HUES64 (cell line): ENCODE data around the gene CCNJ.
"Not testable (repeated sequence)": the region's sequence is repeated elsewhere in the genome, so short reads cannot be mapped to it uniquely, and the experiment has no call there.

Source experiments
- H3K27ac ChIP-seq: 2 replicates; pipeline ENCODE4 v1.7.0; 2013; ENCODE audit warnings: low read depth, low read length, inconsistent platforms
- H3K27me3 ChIP-seq: 2 replicates; pipeline ENCODE4 v1.6.1; 2013; ENCODE audit warnings: mild to moderate bottlenecking, low read length; ENCODE audit not compliant: insufficient read depth
- H3K36me3 ChIP-seq: 2 replicates; pipeline ENCODE4 v1.6.1; 2013; ENCODE audit warnings: mild to moderate bottlenecking, low read length; ENCODE audit not compliant: insufficient read depth
- H3K4me1 ChIP-seq: 2 replicates; pipeline ENCODE4 v1.6.1; 2013; ENCODE audit warnings: mild to moderate bottlenecking, low read length, moderate library complexity; ENCODE audit not compliant: insufficient read depth
- H3K4me3 ChIP-seq: 2 replicates; pipeline ENCODE4 v1.5.1; 2013; ENCODE audit warnings: mild to moderate bottlenecking, low read length, moderate library complexity
- H3K9ac ChIP-seq: 2 replicates; pipeline ENCODE4 v1.6.1; 2013; ENCODE audit warnings: mild to moderate bottlenecking, low read depth, low read length
- H3K9me3 ChIP-seq: 2 replicates; pipeline ENCODE4 v1.6.1; 2013; ENCODE audit warnings: low read depth, low read length; ENCODE audit not compliant: insufficient read depth
- WGBS: fragments of 150-250, 120-280 bp; methylation state at CpG from one replicate; pipeline ENCODE4 v1.1.7; 2013; ENCODE audit warnings: missing lambda C conversion rate; 5-methylcytosine and 5-hydroxymethylcytosine counted together

Gene CCNJ

GRCh38 chr10:96038476-96039387, 4.7 kb upstream of the CCNJ start:
- H3K27ac ChIP-seq, result no peak overlapping the region
- no peak overlapping the region for H3K4me3 ChIP-seq
- WGBS, result 87% methylated on average over 4 of the region's 4 CpGs
- H3K36me3 ChIP-seq, result no peaks in the 10 kb centered on the region
- no peak overlapping the region for H3K9ac ChIP-seq
- peaks cover 12% of the 10 kb centered on the region for H3K27me3 ChIP-seq
- 0 out of 2 replicates have a peak, but pooled peaks cover 2% of the 10 kb centered on the region for H3K4me1 ChIP-seq
- 0 out of 2 replicates have a peak, but pooled peaks cover 2% of the 10 kb centered on the region for H3K9me3 ChIP-seq

- H3K4me3 ChIP-seq, result no peak overlapping the region
- H3K36me3 ChIP-seq, result peaks cover 4% of the 10 kb centered on the region
- H3K27me3 ChIP-seq, result peaks cover 12% of the 10 kb centered on the region
- H3K9me3 ChIP-seq, result 0 out of 2 replicates have a peak, but pooled peaks cover 2% of the 10 kb centered on the region
- no peak overlapping the region for H3K9ac ChIP-seq
- H3K4me1 ChIP-seq, result peaks cover 9% of the 10 kb centered on the region; the same call in 1 of the 2 replicates
- WGBS, result 85% methylated on average over 11 of the region's 11 CpGs
- H3K27ac ChIP-seq, result no peak overlapping the region
Observed at GRCh38 chr10:96041146-96041545, 2.2 kb upstream of the CCNJ start.

DNA sequence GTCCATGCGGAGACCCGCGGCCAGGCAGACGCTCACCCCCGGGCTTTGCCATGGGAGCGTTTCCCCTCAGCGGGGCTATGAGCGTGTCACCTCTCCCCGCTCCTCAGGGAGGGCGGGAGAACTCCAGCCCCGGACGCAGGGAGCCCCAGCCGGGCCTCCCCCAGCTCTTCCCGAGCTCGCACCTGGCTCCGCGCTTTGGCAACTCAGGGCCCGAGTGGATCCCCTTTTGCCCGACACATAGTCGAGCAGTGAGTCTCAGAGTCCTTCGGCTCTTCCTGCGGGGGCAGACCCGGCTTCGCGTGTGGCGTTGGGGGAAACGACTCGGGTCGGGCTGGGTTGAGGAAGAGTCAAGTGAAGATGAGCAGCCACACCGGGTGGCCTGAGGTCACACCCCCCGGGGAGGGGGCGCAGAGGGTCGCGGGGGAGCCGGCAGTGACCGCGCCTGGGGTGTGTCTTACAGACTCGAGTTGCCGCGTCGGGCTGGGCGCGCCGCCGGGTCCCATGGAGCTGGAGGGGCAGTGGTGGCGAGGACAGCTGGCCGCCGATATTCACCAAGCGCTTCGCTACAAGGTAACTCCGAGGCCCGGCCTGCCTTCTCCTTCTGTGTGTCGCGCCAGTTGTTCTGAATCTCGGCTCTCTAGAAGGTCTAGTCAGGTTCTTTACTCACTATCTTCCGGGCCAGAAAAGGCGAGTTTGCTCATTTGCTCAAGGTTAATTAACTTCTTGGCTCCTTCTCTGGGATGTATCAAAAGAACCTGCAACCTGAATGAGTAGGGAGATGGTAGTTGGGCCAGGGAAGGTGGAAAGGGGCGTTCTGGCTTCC, 721 bp downstream of the CCNJ start:
- H3K4me1 ChIP-seq, result peaks cover 9% of the 10 kb centered on the region; the same call in 1 of the 2 replicates
- H3K9ac ChIP-seq, result peak overlapping the region; percentile 99
- H3K27me3 ChIP-seq, result peaks cover 12% of the 10 kb centered on the region
- WGBS, result under 1% methylated on average over 58 of the region's 58 CpGs
- H3K36me3 ChIP-seq, result peaks cover 34% of the 10 kb centered on the region
- H3K27ac ChIP-seq, result peak overlapping the region; percentile 91
- H3K4me3 ChIP-seq, result peak overlapping the region; percentile 96
- 0 out of 2 replicates have a peak, but pooled peaks cover 2% of the 10 kb centered on the region for H3K9me3 ChIP-seq

- 4% methylated on average over 8 of the region's 8 CpGs for WGBS
- H3K27me3 ChIP-seq, result peaks cover 12% of the 10 kb centered on the region
- H3K36me3 ChIP-seq, result peaks cover 37% of the 10 kb centered on the region
- H3K9me3 ChIP-seq, result 0 out of 2 replicates have a peak, but pooled peaks cover 2% of the 10 kb centered on the region
- H3K9ac ChIP-seq, result peak overlapping the region; percentile 99
- peaks cover 9% of the 10 kb centered on the region; the same call in 1 of the 2 replicates for H3K4me1 ChIP-seq
- H3K27ac ChIP-seq, result 0 out of 2 replicates have a peak overlapping the region, but pooled peaks have one; percentile 91
- peak overlapping the region; percentile 96 for H3K4me3 ChIP-seq
Observed at GRCh38 chr10:96044736-96045135, 1.4 kb downstream of the CCNJ start.

GRCh38 chr10:96046546-96046945, 3.2 kb downstream of the CCNJ start:
- WGBS, result 84% methylated on average over 1 of the region's 1 CpG
- Histone ChIP-seq H3K27me3 (peaks cover 12% of the 10 kb centered on the region), H3K36me3 (peaks cover 56% of the 10 kb centered on the region), H3K9ac (no peak overlapping the region), H3K4me1 (peaks cover 9% of the 10 kb centered on the region; the same call in 1 of the 2 replicates), H3K9me3 (0 out of 2 replicates have a peak, but pooled peaks cover 2% of the 10 kb centered on the region), H3K27ac (no peak overlapping the region), H3K4me3 (no peak overlapping the region)

- no peak overlapping the region for H3K9ac ChIP-seq
- 95% methylated on average over 4 of the region's 4 CpGs for WGBS
- 0 out of 2 replicates have a peak, but pooled peaks cover 2% of the 10 kb centered on the region for H3K9me3 ChIP-seq
- H3K27ac ChIP-seq, result no peak overlapping the region
- no peak overlapping the region for H3K4me3 ChIP-seq
- H3K36me3 ChIP-seq, result peaks cover 61% of the 10 kb centered on the region
- peaks cover 9% of the 10 kb centered on the region; the same call in 1 of the 2 replicates for H3K4me1 ChIP-seq
- peaks cover 8% of the 10 kb centered on the region for H3K27me3 ChIP-seq
Observed at GRCh38 chr10:96047004-96047649, 3.7 kb downstream of the CCNJ start.

- H3K4me1 ChIP-seq, H3K27ac ChIP-seq, H3K27me3 ChIP-seq, H3K9ac ChIP-seq, H3K4me3 ChIP-seq, H3K9me3 ChIP-seq: not testable (repeated sequence)
- 96% methylated on average over 2 of the region's 3 CpGs for WGBS
- H3K36me3 ChIP-seq, result peaks cover 69% of the 10 kb centered on the region
Observed at GRCh38 chr10:96047925-96048324, 4.5 kb downstream of the CCNJ start.

DNA sequence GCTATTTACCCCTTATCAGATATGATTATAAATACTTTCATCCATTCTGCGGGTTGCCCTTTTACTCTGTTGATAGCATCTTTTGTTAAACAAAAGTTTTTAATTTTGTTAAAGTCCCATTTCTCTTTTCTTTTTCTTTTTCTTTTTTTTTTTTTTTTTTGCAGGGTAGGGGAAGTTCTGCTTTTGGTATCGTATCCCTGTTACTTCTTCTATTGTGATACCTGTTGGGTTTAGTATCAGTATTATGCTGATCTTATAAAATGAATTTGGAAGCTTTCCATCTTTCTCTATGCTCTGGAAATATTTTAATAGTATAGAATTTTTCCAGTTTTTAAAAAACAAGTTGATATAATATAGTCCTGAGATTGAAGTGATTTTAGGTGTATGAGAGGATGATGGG, 6.0 kb downstream of the CCNJ start:
- no peak overlapping the region for H3K27ac ChIP-seq
- no peaks in the 10 kb centered on the region for H3K27me3 ChIP-seq
- no peaks in the 10 kb centered on the region for H3K9me3 ChIP-seq
- peaks cover 7% of the 10 kb centered on the region; the same call in 1 of the 2 replicates for H3K4me1 ChIP-seq
- WGBS, result no CpG with 5 or more reads among the region's 2 CpGs
- H3K36me3 ChIP-seq, result peaks cover 81% of the 10 kb centered on the region
- no peak overlapping the region for H3K4me3 ChIP-seq
- no peak overlapping the region for H3K9ac ChIP-seq

DNA sequence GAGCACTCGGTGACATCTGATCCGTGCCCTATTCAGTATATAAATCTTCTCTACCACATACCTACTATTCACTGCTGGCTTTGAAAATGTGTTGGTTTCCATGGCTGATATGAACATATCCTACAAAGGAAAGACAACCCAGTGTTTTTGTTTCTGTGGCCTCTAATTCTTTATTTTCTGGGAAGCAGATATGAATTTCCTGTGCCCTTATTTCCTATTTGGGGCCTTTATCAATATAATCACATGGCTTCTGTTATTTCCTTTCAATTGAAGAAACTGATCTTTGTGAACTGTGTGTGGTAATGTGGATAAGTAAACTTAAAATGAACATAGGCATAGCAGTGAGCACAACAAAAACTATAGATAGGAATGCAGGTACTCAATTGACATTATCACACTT, 10.6 kb downstream of the CCNJ start:
- H3K36me3 ChIP-seq, result peaks cover 89% of the 10 kb centered on the region
- WGBS, result no CpG with 5 or more reads among the region's 2 CpGs
- H3K9me3 ChIP-seq, result no peaks in the 10 kb centered on the region
- H3K4me1 ChIP-seq, result no peaks in the 10 kb centered on the region
- no peak overlapping the region for H3K9ac ChIP-seq
- H3K4me3 ChIP-seq, result no peak overlapping the region
- H3K27ac ChIP-seq, result no peak overlapping the region
- no peaks in the 10 kb centered on the region for H3K27me3 ChIP-seq

- no peaks in the 10 kb centered on the region for H3K9me3 ChIP-seq
- no peak overlapping the region for H3K4me3 ChIP-seq
- WGBS, result 96% methylated on average over 7 of the region's 7 CpGs
- no peaks in the 10 kb centered on the region for H3K4me1 ChIP-seq
- no peaks in the 10 kb centered on the region for H3K27me3 ChIP-seq
- H3K36me3 ChIP-seq, result peaks cover 90% of the 10 kb centered on the region
- H3K27ac ChIP-seq, result no peak overlapping the region
- no peak overlapping the region for H3K9ac ChIP-seq
Observed at GRCh38 chr10:96056787-96057186, 13.4 kb downstream of the CCNJ start.
